B cell (primary cell): ENCODE measurements around the gene CTSD.

Source experiments
- EZH2 ChIP-seq: IDR thresholded peaks from 2 replicates; pipeline ENCODE4 v1.6.1; 2012; ENCODE audit warnings: borderline replicate concordance, low read depth, mild to moderate bottlenecking, moderate library complexity, low read length; ENCODE audit not compliant: insufficient read depth, poor library complexity, severe bottlenecking
- TF ChIP-seq, protein P1 (sequence below): fragments of 200-600 bp; IDR thresholded peaks from one replicate; pipeline ENCODE4 v1.8.0; 2022; ENCODE audit warnings: antibody characterized with exemption, mild to moderate bottlenecking

- TF ChIP-seq, protein P1, sequence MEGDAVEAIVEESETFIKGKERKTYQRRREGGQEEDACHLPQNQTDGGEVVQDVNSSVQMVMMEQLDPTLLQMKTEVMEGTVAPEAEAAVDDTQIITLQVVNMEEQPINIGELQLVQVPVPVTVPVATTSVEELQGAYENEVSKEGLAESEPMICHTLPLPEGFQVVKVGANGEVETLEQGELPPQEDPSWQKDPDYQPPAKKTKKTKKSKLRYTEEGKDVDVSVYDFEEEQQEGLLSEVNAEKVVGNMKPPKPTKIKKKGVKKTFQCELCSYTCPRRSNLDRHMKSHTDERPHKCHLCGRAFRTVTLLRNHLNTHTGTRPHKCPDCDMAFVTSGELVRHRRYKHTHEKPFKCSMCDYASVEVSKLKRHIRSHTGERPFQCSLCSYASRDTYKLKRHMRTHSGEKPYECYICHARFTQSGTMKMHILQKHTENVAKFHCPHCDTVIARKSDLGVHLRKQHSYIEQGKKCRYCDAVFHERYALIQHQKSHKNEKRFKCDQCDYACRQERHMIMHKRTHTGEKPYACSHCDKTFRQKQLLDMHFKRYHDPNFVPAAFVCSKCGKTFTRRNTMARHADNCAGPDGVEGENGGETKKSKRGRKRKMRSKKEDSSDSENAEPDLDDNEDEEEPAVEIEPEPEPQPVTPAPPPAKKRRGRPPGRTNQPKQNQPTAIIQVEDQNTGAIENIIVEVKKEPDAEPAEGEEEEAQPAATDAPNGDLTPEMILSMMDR: no peak
- TF ChIP-seq EZH2: no peak
Observed at GRCh38 chr11:1779034-1779805, 15.5 kb upstream of the CTSD start.
